Upper lobe of right lung (tissue), 1 donor: ENCODE data around the gene TMED6. TPM values are rescaled to one million over a fixed set of nuclear protein-coding genes. Genes with fewer than 3 reads are reported as not detected.

ENCODE experiments used
- ATAC-seq: fragments of 200-7000 bp; cut with Tn5 transposase; one replicate; pipeline ENCODE4 v1.9.1; 2020; ENCODE audit warnings: mild to moderate bottlenecking, moderate library complexity
- DNase-seq: peaks from one replicate; pipeline ENCODE4 v3.0.0-alpha.2; 2020
- H3K27ac ChIP-seq: fragments of 200-600 bp; one replicate; pipeline ENCODE4 v1.8.0; 2022
- H3K27me3 ChIP-seq: fragments of 200-600 bp; one replicate; pipeline ENCODE4 v1.8.0; 2022; ENCODE audit warnings: mild to moderate bottlenecking
- H3K36me3 ChIP-seq: fragments of 200-600 bp; one replicate; pipeline ENCODE4 v1.8.0; 2022
- H3K4me1 ChIP-seq: fragments of 200-600 bp; one replicate; pipeline ENCODE4 v1.8.0; 2022
- H3K4me3 ChIP-seq: fragments of 200-600 bp; one replicate; pipeline ENCODE4 v1.8.0; 2022; ENCODE audit warnings: mild to moderate bottlenecking
- H3K9me3 ChIP-seq: fragments of 200-600 bp; one replicate; pipeline ENCODE4 v1.8.0; 2022
- intact Hi-C: fragments of 100-400 bp; cut with DNase I; formaldehyde crosslinking; loops from one replicate; pipeline ENCODE4 v1.11.0; 2022
- total RNA-seq: library from RNA; stranded (reverse); fragmentation: NEBNext Ultra II Directional; extraction: Animal tissue kit (Norgen Biotek cat#: 25700); gene quantifications from one replicate; pipeline ENCODE4 v1.2.1, GENCODE V29; 2021
- TF ChIP-seq, protein P1 (sequence below): fragments of 200-600 bp; IDR thresholded peaks from one replicate; pipeline ENCODE4 v1.8.0; 2022; ENCODE audit warnings: antibody characterized with exemption
- donor health status: DM: no; HTN: yes; CAD: no; lungs with severe emphysema.

TMED6 gene
- total RNA-seq, 1 donor from 2014 or later, result 0.69 TPM

DNA sequence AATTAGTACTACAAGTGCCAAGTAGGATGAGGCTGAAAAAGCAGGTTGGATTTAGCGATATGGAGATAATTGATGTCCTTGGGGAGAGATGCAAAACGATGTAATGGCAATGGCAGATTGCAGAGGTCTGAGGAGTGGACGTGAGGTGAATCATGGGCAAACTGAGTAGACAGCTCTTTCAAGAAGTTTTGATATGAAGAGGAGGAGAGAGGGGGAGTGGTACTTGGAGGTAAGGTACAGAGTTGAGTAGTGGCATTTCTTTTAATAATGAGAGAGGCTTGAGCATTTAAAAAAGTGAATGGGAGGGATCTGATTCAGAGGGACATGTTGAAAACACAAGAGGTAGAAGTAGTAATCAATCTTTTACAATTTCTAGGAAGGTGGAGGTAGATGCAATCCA, 58.2 kb downstream of the TMED6 start:
- H3K4me3 ChIP-seq, result no peak overlapping the region
- no peaks in the 10 kb centered on the region for H3K4me1 ChIP-seq
- DNase-seq, result no peak
- intact Hi-C loops, result no loop called here
- H3K27ac ChIP-seq, result no peak overlapping the region
- no peaks in the 10 kb centered on the region for H3K27me3 ChIP-seq
- TF ChIP-seq, protein P1, sequence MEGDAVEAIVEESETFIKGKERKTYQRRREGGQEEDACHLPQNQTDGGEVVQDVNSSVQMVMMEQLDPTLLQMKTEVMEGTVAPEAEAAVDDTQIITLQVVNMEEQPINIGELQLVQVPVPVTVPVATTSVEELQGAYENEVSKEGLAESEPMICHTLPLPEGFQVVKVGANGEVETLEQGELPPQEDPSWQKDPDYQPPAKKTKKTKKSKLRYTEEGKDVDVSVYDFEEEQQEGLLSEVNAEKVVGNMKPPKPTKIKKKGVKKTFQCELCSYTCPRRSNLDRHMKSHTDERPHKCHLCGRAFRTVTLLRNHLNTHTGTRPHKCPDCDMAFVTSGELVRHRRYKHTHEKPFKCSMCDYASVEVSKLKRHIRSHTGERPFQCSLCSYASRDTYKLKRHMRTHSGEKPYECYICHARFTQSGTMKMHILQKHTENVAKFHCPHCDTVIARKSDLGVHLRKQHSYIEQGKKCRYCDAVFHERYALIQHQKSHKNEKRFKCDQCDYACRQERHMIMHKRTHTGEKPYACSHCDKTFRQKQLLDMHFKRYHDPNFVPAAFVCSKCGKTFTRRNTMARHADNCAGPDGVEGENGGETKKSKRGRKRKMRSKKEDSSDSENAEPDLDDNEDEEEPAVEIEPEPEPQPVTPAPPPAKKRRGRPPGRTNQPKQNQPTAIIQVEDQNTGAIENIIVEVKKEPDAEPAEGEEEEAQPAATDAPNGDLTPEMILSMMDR, result no peak
- H3K36me3 ChIP-seq, result no peaks in the 10 kb centered on the region
- H3K9me3 ChIP-seq, result no peaks in the 10 kb centered on the region
- no peak for ATAC-seq

Other genes starting within 250 kb of the TMED6 start
- 8.2 TPM for gene HAS3, start 246.1 kb downstream of the TMED6 start, total RNA-seq
- 97.3 TPM for gene CHTF8, start 219.2 kb downstream of the TMED6 start, total RNA-seq
- 36.5 TPM for gene UTP4, start 219.1 kb downstream of the TMED6 start, total RNA-seq
- 44.6 TPM for gene SNTB2, start 164.6 kb downstream of the TMED6 start, total RNA-seq
- 28.9 TPM for gene VPS4A, start 40.4 kb downstream of the TMED6 start, total RNA-seq
- gene PDF, start 21.2 kb downstream of the TMED6 start, total RNA-seq, result 8.8 TPM
- 32.3 TPM for gene COG8, start 12.2 kb downstream of the TMED6 start, total RNA-seq
- 20.8 TPM for gene NIP7, start 12.0 kb downstream of the TMED6 start, total RNA-seq
- gene TERF2, start 34.2 kb upstream of the TMED6 start, total RNA-seq, result 33.0 TPM
- 88.4 TPM for gene CYB5B, start 72.8 kb upstream of the TMED6 start, total RNA-seq
- 62.3 TPM for gene NFAT5, start 214.2 kb upstream of the TMED6 start, total RNA-seq